GM12878 (cell line): ENCODE data around the gene PATE2. TPM values are rescaled to one million over a fixed set of nuclear protein-coding genes. Genes with fewer than 3 reads are reported as not detected.

ENCODE experiments used
- ATAC-seq: fragments of 200-7000 bp; cut with Tn5 transposase; 3 replicates; pipeline ENCODE4 v1.9.1; 2020; ENCODE audit warnings: mild to moderate bottlenecking, moderate library complexity
- Bru-seq: library from RNA; stranded (reverse); fragments of 400-500 nt; gene quantifications from one replicate; lab custom pipeline; 2021; lab: Mats Ljungman, UMichigan
- BruChase-seq, 2 experiments: library from RNA; stranded (reverse); fragments of 400-500 nt; gene quantifications; one replicate each; lab custom pipeline; 2021; lab: Mats Ljungman, UMichigan
- BruUV-seq: library from RNA; stranded (reverse); fragments of 400-500 nt; replicated peaks from 2 replicates; lab custom pipeline; 2021; lab: Mats Ljungman, UMichigan
- CTCF ChIA-PET: fragments of 300-600 bp; sonication (Branson Sonifier 250); formaldehyde crosslinking; extraction: SDS; loops from one replicate; lab custom pipeline; 2021; ENCODE audit warnings: inconsistent platforms; lab: Yijun Ruan, JAX
- POLR2A ChIA-PET: fragments of 350-600 bp; formaldehyde crosslinking; extraction: SDS; loops from one replicate; lab custom pipeline; 2021; ENCODE audit warnings: inconsistent platforms; lab: Charles Lee
- RAD21 ChIA-PET: fragments of 300-600 bp; sonication (Branson Sonifier 250); formaldehyde crosslinking; loops from one replicate; lab custom pipeline; 2023; ENCODE audit warnings: antibody characterized with exemption; ENCODE audit not compliant: unreplicated experiment; lab: Charles Lee
- SMC1A ChIA-PET: fragments of 300-600 bp; sonication (Branson Sonifier 250); formaldehyde crosslinking; loops from one replicate; lab custom pipeline; 2023; ENCODE audit not compliant: unreplicated experiment, uncharacterized antibody; lab: Charles Lee
- DNase-seq: peaks from one replicate; pipeline ENCODE4 v3.0.0-alpha.2; 2011; ENCODE audit warnings: low read depth, low spot score
- FAIRE-seq: peaks from 3 replicates; lab custom pipeline; 2011; peaks lifted over from hg19 to GRCh38; lab: Jason Lieb, UNC
- H2AFZ ChIP-seq: 2 replicates; pipeline ENCODE4 v1.6.0; 2011; ENCODE audit warnings: low read depth, low read length, control low read depth; ENCODE audit not compliant: control insufficient read depth
- H3K27ac ChIP-seq: 2 replicates; pipeline ENCODE4 v1.5.1; 2011; ENCODE audit warnings: control low read depth; ENCODE audit not compliant: control insufficient read depth, insufficient read depth
- H3K27me3 ChIP-seq, 2 experiments: replicated peaks in 1 of 2; 2 replicates each; pipeline versions ENCODE4 v1.6.0 to v1.6.1; 2011; ENCODE audit warnings: low read length in 1 of 2; ENCODE audit not compliant: control insufficient read depth in 2 of 2, insufficient read depth in 2 of 2
- H3K36me3 ChIP-seq, 2 experiments: 2 replicates each; pipeline ENCODE4 v1.5.1; 2011; ENCODE audit warnings: low read length in 1 of 2; ENCODE audit not compliant: control insufficient read depth in 2 of 2, insufficient read depth in 2 of 2
- H3K4me1 ChIP-seq: 2 replicates; pipeline ENCODE4 v1.6.1; 2011; ENCODE audit warnings: mild to moderate bottlenecking, low read length, moderate library complexity, mixed read lengths; ENCODE audit not compliant: control insufficient read depth, insufficient read depth
- H3K4me2 ChIP-seq: 2 replicates; pipeline ENCODE4 v1.6.0; 2011; ENCODE audit warnings: control low read depth; ENCODE audit not compliant: control insufficient read depth, insufficient read depth
- H3K4me3 ChIP-seq: fragments of 200-600 bp; sonication (generic); 2 replicates; pipeline ENCODE4 v1.5.1; 2016
- H3K79me2 ChIP-seq: 2 replicates; pipeline ENCODE4 v1.6.0; 2011; ENCODE audit warnings: low read length; ENCODE audit not compliant: control insufficient read depth, insufficient read depth
- H3K9ac ChIP-seq: 2 replicates; pipeline ENCODE4 v1.8.0; 2011; ENCODE audit warnings: low read length, control low read depth, mixed read lengths; ENCODE audit not compliant: control insufficient read depth, insufficient read depth
- H3K9me3 ChIP-seq: replicated peaks from 3 replicates; pipeline ENCODE4 v1.5.1; 2011; ENCODE audit warnings: mild to moderate bottlenecking, low read length; ENCODE audit not compliant: control insufficient read depth, insufficient read depth
- H4K20me1 ChIP-seq: 2 replicates; pipeline ENCODE4 v1.6.0; 2011; ENCODE audit not compliant: control insufficient read depth, insufficient read depth
- KLF5 ChIP-seq: fragments of 450-650 bp; IDR thresholded peaks from 2 replicates; pipeline ENCODE4 v1.6.1; 2014; ENCODE audit warnings: mild to moderate bottlenecking; ENCODE audit not compliant: partially characterized antibody
- RELB ChIP-seq: fragments of 450-650 bp; IDR thresholded peaks from 2 replicates; pipeline ENCODE4 v1.6.1; 2017; ENCODE audit warnings: low read depth, mild to moderate bottlenecking, moderate library complexity
- SIN3A ChIP-seq: IDR thresholded peaks from 2 replicates; pipeline ENCODE4 v1.6.1; 2012; ENCODE audit warnings: low read depth, low read length, improper control_type of control experiment
- SMAD5 ChIP-seq: IDR thresholded peaks from 2 replicates; pipeline ENCODE4 v1.6.1; 2016; ENCODE audit warnings: antibody characterized with exemption, low read depth
- STAT3 ChIP-seq: IDR thresholded peaks from 2 replicates; pipeline ENCODE4 v1.6.1; 2011; ENCODE audit warnings: low read depth, low read length, improper control_type of control experiment
- ZZZ3 ChIP-seq: IDR thresholded peaks from 2 replicates; pipeline ENCODE4 v1.6.1; 2011; ENCODE audit warnings: low read depth; ENCODE audit not compliant: control insufficient read depth, insufficient read length
- in situ Hi-C: fragments of 300-500 bp; cut with MboI; formaldehyde crosslinking; loops from 9 replicates; pipeline ENCODE4 v1.14.3; 2018; ENCODE audit warnings: mixed read lengths
- intact Hi-C: fragments of 100-400 bp; cut with micrococcal nuclease; formaldehyde crosslinking; loops from one replicate; pipeline ENCODE4 v1.14.2; 2022; ENCODE audit not compliant: unreplicated experiment
- long read RNA-seq, 2 experiments: library from polyadenylated mRNA; unstranded; transcript quantifications; one replicate each; pipeline ENCODE4 v2.0.0, GENCODE V29; 2019 to 2020
- polyA minus RNA-seq, 3 experiments: library from RNA; depleted of rRNA, polyadenylated mRNA; stranded (reverse); fragments of >200 nt; gene quantifications; 2 replicates each; pipeline ENCODE4 v1.2.3, GENCODE V29; 2011
- polyA plus RNA-seq, 11 experiments: library from polyadenylated mRNA; depleted of rRNA in 4 of 11; unstranded in 6 of 11; stranded (reverse) in 5 of 11; fragments of >200 nt; fragmentation: Nextera tagmentation in 4 of 11; fragmentation: Illumina TruSeq in 1 of 11; extraction: Ambion mirVana in 4 of 11; extraction: Trizol in 1 of 11; gene quantifications; 1 replicate in 1 of 11; 2 replicates in 10 of 11; pipeline versions ENCODE4 v1.2.1 to v1.2.3, GENCODE V29; 2011 to 2016; ENCODE audit warnings: inconsistent platforms in 2 of 11, missing spikeins in 2 of 11, low read depth in 1 of 11
- total RNA-seq, 4 experiments: library from RNA; depleted of rRNA in 3 of 4; stranded (reverse); fragments of >200 nt in 3 of 4; fragmentation: Illumina TruSeq in 1 of 4; extraction: Trizol in 1 of 4; gene quantifications; 2 replicates each; pipeline versions ENCODE4 v1.2.1 to v1.2.3, GENCODE V29; 2013 to 2021
- TF ChIP-seq, protein P1 (sequence below): fragments of 450-650 bp; formaldehyde crosslinking; IDR thresholded peaks from 2 replicates; pipeline ENCODE4 v1.5.0; 2022; ENCODE audit warnings: mild to moderate bottlenecking, missing genetic modification characterization

PATE2 gene
- 0.38 TPM in 1 of 2 replicates, not detected in the other for total RNA-seq (2013; cell fraction: nucleolus; rRNA removed)
- total RNA-seq (2014; rRNA removed) (not detected in 2 replicates), total RNA-seq (2014; rRNA removed; fragmentation: Illumina TruSeq; extraction: Trizol) (0.09 TPM in 1 of 2 replicates, not detected in the other), total RNA-seq (2021) (not detected in 2 replicates), polyA plus RNA-seq (2011; rRNA removed) (0.04 TPM in 1 of 2 replicates, not detected in the other), polyA plus RNA-seq (2014; fragmentation: Illumina TruSeq; extraction: Trizol) (0.09 TPM in 1 of 2 replicates, not detected in the other), polyA plus RNA-seq (2014; fragmentation: Nextera tagmentation; extraction: Ambion mirVana) (not detected), polyA plus RNA-seq (2014; rRNA removed) (not detected in 2 replicates), polyA plus RNA-seq (2016; fragmentation: Nextera tagmentation; extraction: Ambion mirVana) (not detected), polyA minus RNA-seq (2011; rRNA and poly(A)+ RNA removed) (0.29 TPM in 1 of 2 replicates, not detected in the other), Bru-seq, nascent RNA (percentile 33 among the genes with signal in this experiment), BruChase-seq, experiment 1, labeled RNA remaining after a 6-hour chase (percentile 17 among the genes with signal in this experiment), BruChase-seq, experiment 2, labeled RNA remaining after a 2-hour chase (percentile 34 among the genes with signal in this experiment)
- polyA plus RNA-seq (2011; ENCODE audit: low read depth): not detected
- not detected in 2 replicates for polyA plus RNA-seq (2011; cell fraction: cytosol; rRNA removed)
- 0.24 TPM in 1 of 2 replicates, not detected in the other for polyA plus RNA-seq (2011; cell fraction: nucleus; rRNA removed)
- polyA plus RNA-seq (2012): not detected in 2 replicates
- polyA minus RNA-seq (2011; cell fraction: cytosol; rRNA and poly(A)+ RNA removed): not detected in 2 replicates
- 0.29 TPM in 1 of 2 replicates, not detected in the other for polyA minus RNA-seq (2011; cell fraction: nucleus; rRNA and poly(A)+ RNA removed)
- long read RNA-seq, experiment 1: 0 reads
- long read RNA-seq, experiment 2: 0 reads

DNA sequence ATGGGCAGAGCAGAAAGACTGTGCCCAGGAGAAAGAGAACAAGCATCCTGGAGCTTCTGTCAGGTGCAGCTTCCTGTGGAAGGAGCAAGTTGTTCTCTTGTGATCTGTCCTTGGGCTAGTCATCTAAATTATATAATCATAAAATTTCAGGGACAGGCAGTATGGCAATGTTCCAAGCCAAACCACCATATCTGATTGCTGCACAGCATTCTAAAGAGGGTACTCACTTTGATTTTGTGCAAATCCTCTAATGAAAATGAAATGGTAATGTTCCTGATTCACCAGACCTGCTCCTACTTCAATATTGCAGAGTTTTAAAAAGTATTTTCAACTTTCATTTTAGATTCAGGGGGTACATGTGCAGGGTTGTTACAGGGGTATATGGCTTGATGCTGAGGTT is at the start of gene PATE2:
Gene PATE2 (minus strand): TSS at position 101 of the 400 bp plus-strand sequence. CDS start 55 bp downstream, at position 46.
- no peaks in the 10 kb centered on the region for H3K36me3 ChIP-seq

More for the DNA sequence above, at the start of gene PATE2:
- intact Hi-C loops (no loop called here), in situ Hi-C loops (no loop called here)
- H3K79me2 ChIP-seq: no peaks in the 10 kb centered on the region
- ChIA-PET POLR2A (no interaction called here), CTCF (no interaction called here), SMC1A (no interaction called here), RAD21 (no interaction called here)
- no peak within 1 kb of the TSS for H3K4me3 ChIP-seq
- H3K9me3 ChIP-seq: no peaks in the 10 kb centered on the region
- H3K27ac ChIP-seq: no peak within 1 kb of the TSS
- DNase-seq (no peak), ATAC-seq (no peak), FAIRE-seq (no peak)
- H3K4me2 ChIP-seq: no peak within 1 kb of the TSS
- no TSS peak for BruUV-seq
- H3K27me3 ChIP-seq: no peaks in the 10 kb centered on the region; a peak in 1 of 4 replicates
- H4K20me1 ChIP-seq: no peaks in the 10 kb centered on the region
- no peaks in the 10 kb centered on the region for H3K4me1 ChIP-seq
- H3K9ac ChIP-seq: no peak within 1 kb of the TSS
- no peak within 1 kb of the TSS for H2AFZ ChIP-seq
- TF ChIP-seq, protein P1, sequence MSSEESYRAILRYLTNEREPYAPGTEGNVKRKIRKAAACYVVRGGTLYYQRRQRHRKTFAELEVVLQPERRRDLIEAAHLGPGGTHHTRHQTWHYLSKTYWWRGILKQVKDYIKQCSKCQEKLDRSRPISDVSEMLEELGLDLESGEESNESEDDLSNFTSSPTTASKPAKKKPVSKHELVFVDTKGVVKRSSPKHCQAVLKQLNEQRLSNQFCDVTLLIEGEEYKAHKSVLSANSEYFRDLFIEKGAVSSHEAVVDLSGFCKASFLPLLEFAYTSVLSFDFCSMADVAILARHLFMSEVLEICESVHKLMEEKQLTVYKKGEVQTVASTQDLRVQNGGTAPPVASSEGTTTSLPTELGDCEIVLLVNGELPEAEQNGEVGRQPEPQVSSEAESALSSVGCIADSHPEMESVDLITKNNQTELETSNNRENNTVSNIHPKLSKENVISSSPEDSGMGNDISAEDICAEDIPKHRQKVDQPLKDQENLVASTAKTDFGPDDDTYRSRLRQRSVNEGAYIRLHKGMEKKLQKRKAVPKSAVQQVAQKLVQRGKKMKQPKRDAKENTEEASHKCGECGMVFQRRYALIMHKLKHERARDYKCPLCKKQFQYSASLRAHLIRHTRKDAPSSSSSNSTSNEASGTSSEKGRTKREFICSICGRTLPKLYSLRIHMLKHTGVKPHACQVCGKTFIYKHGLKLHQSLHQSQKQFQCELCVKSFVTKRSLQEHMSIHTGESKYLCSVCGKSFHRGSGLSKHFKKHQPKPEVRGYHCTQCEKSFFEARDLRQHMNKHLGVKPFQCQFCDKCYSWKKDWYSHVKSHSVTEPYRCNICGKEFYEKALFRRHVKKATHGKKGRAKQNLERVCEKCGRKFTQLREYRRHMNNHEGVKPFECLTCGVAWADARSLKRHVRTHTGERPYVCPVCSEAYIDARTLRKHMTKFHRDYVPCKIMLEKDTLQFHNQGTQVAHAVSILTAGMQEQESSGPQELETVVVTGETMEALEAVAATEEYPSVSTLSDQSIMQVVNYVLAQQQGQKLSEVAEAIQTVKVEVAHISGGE (CRISPR knock-in tag): no peak
- TF ChIP-seq STAT3 (no peak), KLF5 (no peak), RELB (no peak), SIN3A (no peak), ZZZ3 (no peak), SMAD5 (no peak)
